K562 (cell line): ENCODE measurements around the gene PPP4C. TPM values are rescaled to one million over a fixed set of nuclear protein-coding genes. Genes with fewer than 3 reads are reported as not detected.
A peak's percentile ranks its signal among the peaks of the same experiment; 100 is the strongest.

Experiments
- ATAC-seq: fragments of 200-7000 bp; cut with Tn5 transposase; 3 replicates; pipeline ENCODE4 v1.9.1; 2020; ENCODE audit warnings: moderate library complexity
- BruUV-seq: library from RNA; stranded (reverse); fragments of 400-500 nt; replicated peaks from 2 replicates; lab custom pipeline; 2021; lab: Mats Ljungman, UMichigan
- CTCF ChIA-PET: fragments of 300-600 bp; formaldehyde crosslinking; extraction: SDS; loops from one replicate; lab custom pipeline; 2021; ENCODE audit warnings: low intra/inter-chr PET ratio; lab: Yijun Ruan, JAX
- POLR2A ChIA-PET: fragments of 300-600, 350-650 bp; sonication (Branson Sonifier 250); formaldehyde crosslinking; extraction: SDS; loops from one replicate; lab custom pipeline; 2021; ENCODE audit warnings: antibody characterized with exemption, inconsistent platforms; lab: Yijun Ruan, JAX
- DNase-seq, 4 experiments: peaks; one replicate each; pipeline versions ENCODE4 v3.0.0 to v3.0.0-alpha.2; 2011 to 2018; ENCODE audit warnings: low spot score in 3 of 4, mixed read lengths in 3 of 4; ENCODE audit errors: extremely low read depth in 1 of 4
- FAIRE-seq: peaks from 2 replicates; lab custom pipeline; 2011; peaks lifted over from hg19 to GRCh38; lab: Jason Lieb, UNC
- H2AFZ ChIP-seq: 2 replicates; pipeline ENCODE4 v1.6.0; 2011; ENCODE audit warnings: low read depth, low read length, control low read depth, inconsistent platforms
- H3K27ac ChIP-seq: fragments of 200-600 bp; 3 replicates; pipeline ENCODE4 v1.8.0; 2011; ENCODE audit warnings: low read depth, mild to moderate bottlenecking, control low read depth, inconsistent platforms, low read length, moderate library complexity, mixed read lengths; ENCODE audit errors: extremely low read depth
- H3K27me3 ChIP-seq, 2 experiments: fragments of 300-600 bp in 1 of 2; 2 replicates in 1 of 2; 3 replicates in 1 of 2; pipeline versions ENCODE4 v1.6.0 to v1.8.0; 2011; ENCODE audit warnings: inconsistent platforms in 2 of 2, low read length in 2 of 2, mild to moderate bottlenecking in 1 of 2, mixed read lengths in 1 of 2, moderate library complexity in 1 of 2; ENCODE audit not compliant: control insufficient read depth in 2 of 2, insufficient read depth in 2 of 2
- H3K36me3 ChIP-seq: fragments of 300-600 bp; 3 replicates; pipeline ENCODE4 v1.8.0; 2011; ENCODE audit warnings: mild to moderate bottlenecking, low read length, inconsistent platforms; ENCODE audit not compliant: control insufficient read depth, insufficient read depth
- H3K4me1 ChIP-seq, 2 experiments: fragments of 200-600 bp in 1 of 2; replicated peaks in 1 of 2; 2 replicates in 1 of 2; 3 replicates in 1 of 2; pipeline versions ENCODE4 v1.5.1 to v1.8.0; 2011; ENCODE audit warnings: inconsistent platforms in 2 of 2, low read length in 2 of 2, mild to moderate bottlenecking in 1 of 2, mixed read lengths in 1 of 2, moderate library complexity in 1 of 2; ENCODE audit not compliant: control insufficient read depth in 2 of 2, insufficient read depth in 2 of 2
- H3K4me2 ChIP-seq: 2 replicates; pipeline ENCODE4 v1.6.1; 2011; ENCODE audit warnings: low read length, control low read depth, inconsistent platforms, mixed read lengths; ENCODE audit not compliant: insufficient read depth
- H3K4me3 ChIP-seq: fragments of 200-600 bp; sonication (generic), shearing (Covaris generic); 2 replicates; pipeline ENCODE4 v1.5.1; 2016; ENCODE audit warnings: control low read depth, inconsistent platforms
- H3K79me2 ChIP-seq: fragments of 200-600 bp; 3 replicates; pipeline ENCODE4 v1.8.0; 2011; ENCODE audit warnings: low read length, inconsistent platforms; ENCODE audit not compliant: control insufficient read depth, insufficient read depth
- H3K9ac ChIP-seq, 2 experiments: 2 replicates each; pipeline versions ENCODE4 v1.6.0 to v1.6.1; 2011; ENCODE audit warnings: low read depth in 2 of 2, low read length in 2 of 2, control low read depth in 1 of 2, inconsistent platforms in 1 of 2, mild to moderate bottlenecking in 1 of 2, mixed read lengths in 1 of 2; ENCODE audit not compliant: insufficient read depth in 1 of 2
- H3K9me1 ChIP-seq: one replicate; pipeline ENCODE4 v1.6.0; 2011; ENCODE audit warnings: inconsistent platforms, mild to moderate bottlenecking, low read length, moderate library complexity; ENCODE audit not compliant: control insufficient read depth, insufficient read depth
- H3K9me3 ChIP-seq: replicated peaks from 2 replicates; pipeline ENCODE4 v1.5.1; 2011; ENCODE audit warnings: low read depth, low read length, inconsistent platforms; ENCODE audit not compliant: control insufficient read depth, insufficient read depth
- H4K20me1 ChIP-seq: replicated peaks from 2 replicates; pipeline ENCODE4 v1.6.1; 2011; ENCODE audit warnings: low read length, inconsistent platforms, mixed read lengths; ENCODE audit not compliant: control insufficient read depth, insufficient read depth
- NCOA2 ChIP-seq, 2 experiments: fragments of 450-650 bp; IDR thresholded peaks; 2 replicates each; pipeline ENCODE4 v1.6.1; 2018; ENCODE audit warnings: mild to moderate bottlenecking in 2 of 2, moderate library complexity in 1 of 2; ENCODE audit not compliant: partially characterized antibody in 2 of 2
- POLR2B ChIP-seq: fragments of 450-650 bp; IDR thresholded peaks from 2 replicates; pipeline ENCODE4 v1.6.1; 2018; ENCODE audit warnings: low read depth; ENCODE audit not compliant: partially characterized antibody
- ZBTB49 ChIP-seq: sonication (generic); formaldehyde crosslinking; IDR thresholded peaks from 2 replicates; pipeline ENCODE4 v1.8.0; 2022; ENCODE audit warnings: missing genetic modification reagents, mild to moderate bottlenecking, borderline replicate concordance
- ZNF197 ChIP-seq: fragments of 200-800 bp; sonication (Bioruptor generic); IDR thresholded peaks from 2 replicates; pipeline ENCODE4 v1.6.1; 2016; ENCODE audit warnings: low read depth, missing genetic modification characterization, missing compliant biosample characterization
- WGBS: fragments of 100-300 bp; shearing (Covaris generic); methylation state at CpG from one replicate; pipeline ENCODE4 v1.1.6; 2016; ENCODE audit warnings: low coverage, mixed read lengths; ENCODE audit not compliant: insufficient coverage; ENCODE audit errors: missing lambda C conversion rate; 5-methylcytosine and 5-hydroxymethylcytosine counted together
- in situ Hi-C: fragments of 300-500 bp; cut with MboI; formaldehyde crosslinking; loops from 4 replicates; pipeline ENCODE4 v1.15.0; 2018; ENCODE audit warnings: inconsistent platforms, mixed read lengths
- intact Hi-C: fragments of 100-400 bp; cut with micrococcal nuclease; formaldehyde crosslinking; loops from 2 replicates; pipeline ENCODE4 v1.14.2; 2022
- polyA plus RNA-seq, 8 experiments: library from polyadenylated mRNA; depleted of rRNA in 4 of 8; stranded (reverse) in 5 of 8; unstranded in 3 of 8; fragments of >200 nt; fragmentation: Nextera tagmentation in 2 of 8; fragmentation: Illumina TruSeq in 1 of 8; extraction: Ambion mirVana in 2 of 8; extraction: Trizol in 1 of 8; gene quantifications; 2 replicates each; pipeline versions ENCODE4 v1.2.1 to v1.2.3, GENCODE V29; 2011 to 2014; ENCODE audit warnings: inconsistent platforms in 1 of 8, missing spikeins in 1 of 8
- total RNA-seq, 7 experiments: library from RNA; depleted of rRNA in 6 of 7; stranded (reverse); fragments of >200 nt in 6 of 7; fragmentation: Illumina TruSeq in 2 of 7; extraction: Trizol in 2 of 7; gene quantifications; 2 replicates each; pipeline versions ENCODE4 v1.2.1 to v1.2.3, GENCODE V29; 2011 to 2021; ENCODE audit warnings: low replicate concordance in 1 of 7

The PPP4C gene
- total and polyA plus RNA-seq, 9 of the 15 experiments (the other 6 are each of a cell fraction or from before 2014, with no cell fraction given): 3.5 to 183 (median 131) TPM

- in situ Hi-C loops (loop anchor here (10.0 kb wide), 1 partner anchor 332 kb away; no protein-coding TSS in a partner anchor), intact Hi-C loops (loop anchor here (10.0 kb wide), 1 partner anchor 212 kb away; the partner anchor contains the start of genes PAGR1 and PRRT2)
- TF ChIP-seq ZNF197 (CRISPR knock-in tag) (no peak), NCOA2 (IDR thresholded peaks at IDR 0.05; ENCODE audit: partially characterized antibody in 2 of 2) (no peak), ZBTB49 (CRISPR knock-in tag) (no peak), POLR2B (no peak)
- DNase-seq: no peak
- no peak for FAIRE-seq
- Histone ChIP-seq H3K27me3 (peaks cover 17 to 77% of the 10 kb centered on the region in 2 experiments), H3K79me2 (no peaks in the 10 kb centered on the region), H3K4me1 (peaks cover 0 to 34% of the 10 kb centered on the region in 2 experiments; a peak in 2 of 5 replicates), H3K36me3 (no peaks in the 10 kb centered on the region), H3K9ac (peak overlapping the region in 1 of 2 experiments; percentile 35; a peak in 2 of 4 replicates), H3K9me3 (no peaks in the 10 kb centered on the region), H2AFZ (no peak overlapping the region), H3K27ac (no peak overlapping the region), H3K4me3 (no peak overlapping the region), H3K4me2 (no peak overlapping the region), H3K9me1 (peaks cover 4% of the 10 kb centered on the region), H4K20me1 (peaks cover 13% of the 10 kb centered on the region; the same call in 1 of the 2 replicates)
- ChIA-PET CTCF (no interaction called here), POLR2A (interaction anchor here (0.6 kb wide), 1 partner anchor 154 kb away, joined by 5 read pairs; no protein-coding TSS in a partner anchor)
- no TSS peak for BruUV-seq
- no peak for ATAC-seq
- WGBS: 4% methylated on average over 15 of the region's 18 CpGs
Observed at GRCh38 chr16:30026449-30026848, 49.3 kb upstream of the PPP4C start.
